A549 treated with DMSO at 1 μM for 4 hours (cell line): ENCODE data around the gene SIM1. TPM values are rescaled to one million over a fixed set of nuclear protein-coding genes. Genes with fewer than 3 reads are reported as not detected.

Experiments
- total RNA-seq: library from RNA; stranded (reverse); fragments of 200-300 nt; extraction: Qiagen RNA extraction; gene quantifications from 5 replicates; pipeline ENCODE4 v1.2.3, GENCODE V29; 2022; ENCODE audit warnings: low read depth

Gene SIM1
- not detected in 5 replicates for total RNA-seq

GRCh38 chr6:100464903-100465700 is at the start of gene SIM1:
TSS of gene SIM1 (minus strand) at chr6:100464921. CDS start at chr6:100463468, 1,453 bp downstream.

